ENCODE measurements around the gene PPFIA2.

GRCh38 chr12:81712536-81712935 lies 46.6 kb downstream of the PPFIA2 start:
- no peak for TF ChIP-seq TP53 (CRISPR knock-in tag; IDR thresholded peaks at IDR 0.05)
- no peak for TF ChIP-seq ZBTB21 (CRISPR knock-in tag; IDR thresholded peaks at IDR 0.05; ENCODE audit: borderline replicate concordance)
- TF ChIP-seq, protein P1, sequence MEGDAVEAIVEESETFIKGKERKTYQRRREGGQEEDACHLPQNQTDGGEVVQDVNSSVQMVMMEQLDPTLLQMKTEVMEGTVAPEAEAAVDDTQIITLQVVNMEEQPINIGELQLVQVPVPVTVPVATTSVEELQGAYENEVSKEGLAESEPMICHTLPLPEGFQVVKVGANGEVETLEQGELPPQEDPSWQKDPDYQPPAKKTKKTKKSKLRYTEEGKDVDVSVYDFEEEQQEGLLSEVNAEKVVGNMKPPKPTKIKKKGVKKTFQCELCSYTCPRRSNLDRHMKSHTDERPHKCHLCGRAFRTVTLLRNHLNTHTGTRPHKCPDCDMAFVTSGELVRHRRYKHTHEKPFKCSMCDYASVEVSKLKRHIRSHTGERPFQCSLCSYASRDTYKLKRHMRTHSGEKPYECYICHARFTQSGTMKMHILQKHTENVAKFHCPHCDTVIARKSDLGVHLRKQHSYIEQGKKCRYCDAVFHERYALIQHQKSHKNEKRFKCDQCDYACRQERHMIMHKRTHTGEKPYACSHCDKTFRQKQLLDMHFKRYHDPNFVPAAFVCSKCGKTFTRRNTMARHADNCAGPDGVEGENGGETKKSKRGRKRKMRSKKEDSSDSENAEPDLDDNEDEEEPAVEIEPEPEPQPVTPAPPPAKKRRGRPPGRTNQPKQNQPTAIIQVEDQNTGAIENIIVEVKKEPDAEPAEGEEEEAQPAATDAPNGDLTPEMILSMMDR (IDR thresholded peaks at IDR 0.05): no peak
- TF ChIP-seq AFF4 (CRISPR knock-in tag; IDR thresholded peaks at IDR 0.05; ENCODE audit: borderline replicate concordance): no peak
- TF ChIP-seq ZNF416 (CRISPR knock-in tag; IDR thresholded peaks at IDR 0.05): no peak
- no peak for TF ChIP-seq EMX1 (CRISPR knock-in tag; IDR thresholded peaks at IDR 0.05)
- TF ChIP-seq JUN (CRISPR knock-in tag; IDR thresholded peaks at IDR 0.05): no peak

All from WTC11 (cell line).